Stomach smooth muscle (tissue), 2 donors: ENCODE measurements around the gene MED14.

Source experiments
- H3K27ac ChIP-seq: one replicate; pipeline ENCODE4 v1.7.0; 2013; ENCODE audit warnings: mild to moderate bottlenecking, low read length, inconsistent platforms
- H3K27me3 ChIP-seq, 2 donors: one replicate each; pipeline ENCODE4 v1.7.0; 2013; ENCODE audit warnings: low read length in 2 of 2; ENCODE audit not compliant: insufficient read depth in 2 of 2, control insufficient read depth in 1 of 2
- H3K36me3 ChIP-seq, 2 donors: one replicate each; pipeline ENCODE4 v1.7.0; 2013; ENCODE audit warnings: low read length in 2 of 2; ENCODE audit not compliant: control insufficient read depth in 2 of 2, insufficient read depth in 2 of 2
- H3K4me1 ChIP-seq: one replicate; pipeline ENCODE4 v1.7.0; 2013; ENCODE audit warnings: low read length; ENCODE audit not compliant: control insufficient read depth, insufficient read depth
- H3K4me3 ChIP-seq, 2 donors: one replicate each; pipeline ENCODE4 v1.7.0; 2013; ENCODE audit warnings: low read length in 2 of 2
- H3K9ac ChIP-seq, 2 donors: one replicate each; pipeline ENCODE4 v1.7.0; 2013; ENCODE audit warnings: low read length in 2 of 2, mild to moderate bottlenecking in 1 of 2
- H3K9me3 ChIP-seq, 2 donors: one replicate each; pipeline ENCODE4 v1.7.0; 2013; ENCODE audit warnings: low read length in 2 of 2; ENCODE audit not compliant: control insufficient read depth in 2 of 2
- donor health status: healthy.
- donor health status: Pancreatic carcinoma.

The MED14 gene

DNA sequence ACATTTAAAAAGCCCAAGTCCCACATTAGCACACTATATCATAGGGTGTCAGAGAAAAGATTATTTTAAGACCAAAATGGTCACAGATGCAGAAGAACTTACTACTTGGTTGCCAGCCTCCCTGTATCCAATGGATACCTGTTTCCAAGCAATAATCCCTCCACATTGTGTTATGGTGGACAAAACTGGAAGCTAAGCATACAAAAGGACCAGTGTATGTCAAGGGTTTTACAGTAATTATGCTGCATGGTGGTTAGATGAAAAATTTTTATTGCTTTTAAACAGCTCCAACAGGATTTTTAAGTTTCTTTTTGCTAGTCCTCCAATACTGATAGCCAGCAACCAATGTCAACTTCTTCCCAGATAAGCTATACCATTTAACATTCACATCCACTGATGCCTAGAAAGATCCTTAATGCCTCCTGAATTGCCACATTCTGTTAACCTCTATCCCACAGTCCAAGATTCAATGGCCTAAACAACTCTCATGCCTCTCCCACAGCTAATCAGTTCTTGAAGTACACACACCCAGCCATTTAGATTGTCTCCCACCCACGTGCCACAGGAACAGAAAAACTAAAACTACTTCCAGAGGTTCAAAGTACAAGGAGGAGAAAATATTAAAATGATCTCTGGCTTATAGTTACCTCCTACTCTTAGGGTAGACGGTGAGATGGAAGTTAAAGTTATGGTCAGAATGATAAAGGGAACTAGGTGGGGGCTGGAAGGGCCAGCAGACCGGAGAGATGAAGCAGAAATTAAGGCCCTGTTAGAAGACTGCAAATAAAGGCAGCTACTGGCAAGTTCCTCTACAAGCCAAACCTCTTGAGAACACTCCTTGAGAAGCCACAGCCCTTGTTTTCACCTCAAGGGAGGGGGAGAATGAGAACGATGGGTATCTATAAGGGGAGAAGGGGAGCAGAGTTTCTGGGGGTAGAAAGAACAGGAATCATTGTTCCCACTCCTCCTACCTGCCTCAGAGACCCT is 5.5 kb downstream of the MED14 start:
- H3K27ac ChIP-seq, result no peak overlapping the region
- peaks cover 0 to 10% of the 10 kb centered on the region in 2 donors for H3K27me3 ChIP-seq
- peaks cover 3% of the 10 kb centered on the region for H3K4me1 ChIP-seq
- no peak overlapping the region for H3K4me3 ChIP-seq
- H3K36me3 ChIP-seq, result no peaks in the 10 kb centered on the region
- H3K9me3 ChIP-seq, result no peaks in the 10 kb centered on the region
- no peak overlapping the region for H3K9ac ChIP-seq

DNA sequence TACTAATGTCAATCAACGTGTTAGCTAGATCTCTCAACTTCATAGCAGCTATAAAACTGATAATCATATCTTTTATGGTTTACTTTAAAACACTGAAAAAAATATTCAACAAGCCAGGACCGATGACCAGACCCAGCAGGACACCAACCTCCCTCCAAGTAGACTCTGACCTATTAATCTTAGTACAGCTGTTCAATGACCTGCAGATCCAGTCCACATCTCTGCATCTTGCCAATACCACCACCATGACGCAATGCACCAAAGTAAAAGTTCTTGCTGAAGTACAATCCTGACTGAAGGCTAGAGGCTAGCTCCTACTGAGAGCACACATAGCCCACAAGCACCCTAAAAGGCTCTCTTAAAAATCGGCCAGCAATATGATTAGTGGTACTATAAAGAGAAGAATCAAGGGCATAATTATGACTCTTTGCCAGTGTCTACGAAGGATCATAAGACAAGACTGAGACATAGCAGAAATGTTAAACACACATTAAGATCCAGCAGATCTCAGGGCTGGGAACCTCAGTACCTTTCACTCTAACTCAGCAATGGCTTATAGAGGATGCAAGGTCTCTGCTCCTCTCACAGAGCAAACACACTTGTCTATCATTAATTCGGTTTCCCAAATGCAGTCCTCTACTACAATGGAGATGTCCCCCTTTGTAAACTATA is 7.6 kb downstream of the MED14 start:
- Histone ChIP-seq H3K36me3 (no peaks in the 10 kb centered on the region), H3K9me3 (no peaks in the 10 kb centered on the region), H3K27ac (no peak overlapping the region), H3K27me3 (peaks cover 0 to 7% of the 10 kb centered on the region in 2 donors), H3K4me1 (no peaks in the 10 kb centered on the region), H3K9ac (no peak overlapping the region), H3K4me3 (no peak overlapping the region)

DNA sequence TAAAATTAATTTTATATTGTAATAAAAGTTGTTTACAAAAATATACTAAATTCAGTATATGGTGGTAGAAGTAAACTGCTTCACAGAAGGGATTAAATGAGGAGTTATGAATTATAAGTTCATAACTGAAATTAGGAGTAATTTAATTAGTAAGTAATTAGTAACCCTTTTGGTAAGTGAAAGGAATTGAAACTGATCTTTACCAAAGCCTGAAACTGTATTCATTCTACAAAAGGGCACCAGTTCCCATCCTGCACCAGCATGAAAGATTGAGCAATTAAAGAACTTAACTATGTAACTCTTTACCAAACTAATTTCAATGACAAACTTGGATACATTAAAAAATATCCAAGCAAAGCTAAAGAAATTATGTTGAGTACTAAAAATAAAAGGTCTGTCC is 8.2 kb downstream of the MED14 start:
- no peak overlapping the region for H3K27ac ChIP-seq
- H3K27me3 ChIP-seq, result peaks cover 0 to 7% of the 10 kb centered on the region in 2 donors
- no peak overlapping the region for H3K9ac ChIP-seq
- no peaks in the 10 kb centered on the region for H3K9me3 ChIP-seq
- no peak overlapping the region for H3K4me3 ChIP-seq
- H3K36me3 ChIP-seq, result no peaks in the 10 kb centered on the region
- no peaks in the 10 kb centered on the region for H3K4me1 ChIP-seq

DNA sequence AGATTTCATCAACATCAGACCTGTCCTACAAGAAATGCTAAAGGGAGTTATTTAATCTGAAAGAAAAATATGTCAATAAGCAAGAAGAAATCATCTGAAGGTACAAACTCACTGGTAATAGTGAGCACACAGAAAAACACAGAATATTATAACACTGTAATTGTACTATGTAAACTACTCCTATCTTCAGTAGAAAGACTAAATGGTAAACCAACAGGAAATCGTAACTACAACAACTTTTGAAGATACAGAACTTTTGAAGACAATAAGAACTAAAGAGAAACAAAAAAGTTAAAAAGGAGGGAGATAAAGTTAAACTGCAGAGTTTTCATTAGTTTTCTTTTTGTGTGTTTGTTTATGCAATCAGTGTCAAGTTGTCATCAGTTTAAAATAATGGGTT is 12.4 kb downstream of the MED14 start:
- peaks cover 0 to 3% of the 10 kb centered on the region in 2 donors for H3K36me3 ChIP-seq
- no peak overlapping the region for H3K27ac ChIP-seq
- H3K9me3 ChIP-seq, result no peaks in the 10 kb centered on the region
- no peak overlapping the region for H3K9ac ChIP-seq
- no peaks in the 10 kb centered on the region for H3K27me3 ChIP-seq
- H3K4me1 ChIP-seq, result no peaks in the 10 kb centered on the region
- no peak overlapping the region for H3K4me3 ChIP-seq

DNA sequence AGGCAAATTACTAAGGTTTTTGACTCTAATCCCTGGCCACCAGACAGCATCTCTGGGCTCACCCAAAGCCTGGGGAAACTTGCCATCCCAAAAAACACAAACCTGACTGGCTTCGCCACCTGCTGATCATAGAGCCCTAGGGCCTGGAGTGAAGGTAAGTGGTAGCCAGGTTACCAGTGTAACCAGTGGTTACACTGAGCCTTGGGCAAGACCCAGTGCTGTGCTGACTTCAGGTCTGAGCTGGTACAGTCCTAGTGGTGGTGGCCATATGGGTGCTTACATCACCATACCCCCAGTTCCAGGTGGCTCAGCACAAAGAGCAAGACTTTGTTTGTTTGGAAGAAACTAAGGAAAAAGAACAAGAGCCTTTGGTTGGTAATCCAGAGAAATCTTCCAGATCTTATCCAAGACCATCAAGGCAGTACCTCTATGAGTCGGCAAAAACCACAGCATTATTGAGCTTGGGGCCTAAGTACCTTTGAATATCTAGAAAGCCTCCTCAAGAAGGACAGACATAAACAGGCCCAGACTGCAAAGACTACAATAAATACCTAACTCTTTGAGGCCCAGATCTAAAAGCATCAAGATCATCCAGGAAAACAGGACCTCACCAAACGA is 13.7 kb downstream of the MED14 start:
- H3K4me3 ChIP-seq, result no peak overlapping the region
- no peaks in the 10 kb centered on the region for H3K4me1 ChIP-seq
- H3K27me3 ChIP-seq, result no peaks in the 10 kb centered on the region
- no peaks in the 10 kb centered on the region for H3K9me3 ChIP-seq
- peaks cover 0 to 3% of the 10 kb centered on the region in 2 donors for H3K36me3 ChIP-seq
- H3K27ac ChIP-seq, result no peak overlapping the region
- no peak overlapping the region for H3K9ac ChIP-seq

DNA sequence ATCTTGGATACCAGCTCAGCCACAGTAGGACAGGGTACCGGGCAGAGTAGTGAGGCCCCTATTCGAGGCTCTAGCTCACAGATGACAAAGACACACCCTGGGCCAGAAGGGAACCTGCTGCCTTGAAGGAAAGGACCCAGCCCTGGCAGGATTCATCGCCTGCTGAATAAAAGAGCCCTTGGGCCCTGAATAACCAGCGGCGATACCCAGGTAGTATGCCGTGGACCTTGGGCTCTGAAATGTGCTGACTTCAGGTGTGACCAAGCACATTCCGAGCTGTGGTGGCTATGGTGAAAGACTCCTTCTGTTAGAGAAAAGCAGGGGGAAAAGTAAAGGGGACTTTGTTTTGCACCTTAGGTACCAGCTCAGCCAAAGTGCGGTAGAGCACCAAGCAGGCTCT is 14.6 kb downstream of the MED14 start:
- no peak overlapping the region for H3K27ac ChIP-seq
- peaks cover 0 to 3% of the 10 kb centered on the region in 2 donors for H3K36me3 ChIP-seq
- H3K4me1 ChIP-seq, result no peaks in the 10 kb centered on the region
- no peaks in the 10 kb centered on the region for H3K9me3 ChIP-seq
- no peaks in the 10 kb centered on the region for H3K27me3 ChIP-seq
- H3K9ac ChIP-seq, result no peak overlapping the region
- no peak overlapping the region for H3K4me3 ChIP-seq

DNA sequence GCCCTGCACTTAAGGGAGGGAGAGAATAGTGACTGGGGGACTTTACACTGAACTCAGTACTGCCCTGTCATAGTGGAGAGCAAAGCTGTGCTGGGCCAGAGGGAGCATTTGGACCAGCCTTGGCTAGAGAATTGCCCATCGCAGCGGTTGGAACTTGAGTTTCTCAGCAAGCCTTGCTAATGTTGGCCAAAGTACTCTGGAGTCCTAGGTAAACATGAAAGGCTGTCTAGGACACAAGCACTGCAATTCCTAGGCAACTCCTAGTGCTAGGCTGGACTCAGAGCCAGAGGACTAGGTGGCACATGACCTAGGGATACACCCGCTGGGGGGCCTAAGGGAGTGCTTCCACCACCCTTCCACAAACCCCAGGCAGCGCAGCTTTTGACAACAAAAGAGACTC is 15.0 kb downstream of the MED14 start:
- Histone ChIP-seq H3K9ac (no peak overlapping the region), H3K4me1 (no peaks in the 10 kb centered on the region), H3K27ac (no peak overlapping the region), H3K27me3 (no peaks in the 10 kb centered on the region), H3K9me3 (no peaks in the 10 kb centered on the region), H3K4me3 (no peak overlapping the region), H3K36me3 (peaks cover 0 to 3% of the 10 kb centered on the region in 2 donors)

DNA sequence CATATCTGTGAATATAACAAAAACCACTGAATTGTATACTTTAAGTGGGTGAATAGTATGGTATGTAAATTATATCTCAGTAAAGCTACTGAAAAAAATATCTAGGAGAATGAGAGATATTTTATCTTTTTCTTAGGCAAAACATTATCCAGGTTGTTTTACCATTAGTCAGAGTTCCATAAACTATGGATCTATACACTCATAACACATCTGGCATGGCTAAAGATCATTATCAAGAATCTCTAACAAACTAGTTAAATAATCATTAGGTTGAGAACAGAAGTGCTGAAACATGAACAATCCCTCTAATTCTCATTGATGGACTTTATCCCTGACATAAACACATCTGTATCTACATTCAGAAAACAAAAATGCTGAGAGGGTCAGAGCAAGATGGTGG is 15.6 kb downstream of the MED14 start:
- H3K27me3 ChIP-seq, result no peaks in the 10 kb centered on the region
- no peaks in the 10 kb centered on the region for H3K4me1 ChIP-seq
- H3K4me3 ChIP-seq, result no peak overlapping the region
- H3K36me3 ChIP-seq, result peaks cover 0 to 3% of the 10 kb centered on the region in 2 donors
- no peaks in the 10 kb centered on the region for H3K9me3 ChIP-seq
- no peak overlapping the region for H3K9ac ChIP-seq
- H3K27ac ChIP-seq, result no peak overlapping the region

DNA sequence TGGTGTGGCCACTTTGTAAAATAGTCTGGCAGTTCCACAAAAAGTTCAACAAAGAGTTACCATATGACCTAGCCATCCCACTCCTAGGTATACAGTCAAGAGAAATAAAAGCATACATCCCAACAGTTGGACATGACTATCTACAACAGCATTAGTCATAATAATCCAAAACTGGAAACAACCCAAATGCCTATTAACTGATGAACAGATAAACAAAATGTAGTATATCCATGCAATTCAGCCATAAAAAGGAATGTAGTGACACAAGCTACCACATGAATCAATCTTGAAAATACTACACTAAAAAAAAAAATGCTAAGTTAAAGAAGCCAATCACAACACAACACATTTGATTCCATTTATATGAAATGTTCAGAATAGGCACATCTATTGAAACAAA is 16.1 kb downstream of the MED14 start:
- Histone ChIP-seq H3K27me3 (peaks cover 0 to 3% of the 10 kb centered on the region in 2 donors), H3K27ac (no peak overlapping the region), H3K36me3 (peaks cover 0 to 3% of the 10 kb centered on the region in 2 donors)

DNA sequence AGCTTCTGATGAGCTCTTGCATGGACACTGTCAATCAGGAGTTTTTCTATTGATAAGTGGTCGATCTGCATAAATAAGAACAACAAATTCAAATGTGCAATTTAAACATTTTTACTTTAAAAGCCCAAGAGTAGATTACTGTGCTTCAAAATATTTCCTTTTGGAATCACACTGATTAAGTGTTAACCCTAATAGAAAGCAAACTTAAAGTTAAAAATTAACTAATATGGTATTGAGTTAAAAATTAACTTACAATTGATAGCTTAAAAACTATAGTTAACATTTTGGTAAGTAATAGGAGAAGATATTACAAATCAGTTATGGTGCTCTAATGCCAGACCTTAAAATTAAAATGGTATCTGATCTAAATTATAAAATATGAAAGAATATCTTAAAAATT is 25.9 kb downstream of the MED14 start:
- peaks cover 0 to 1% of the 10 kb centered on the region in 2 donors for H3K27me3 ChIP-seq
- H3K9ac ChIP-seq, result no peak overlapping the region
- H3K36me3 ChIP-seq, result peaks cover 5 to 11% of the 10 kb centered on the region in 2 donors
- H3K4me3 ChIP-seq, result no peak overlapping the region
- H3K27ac ChIP-seq, result no peak overlapping the region
- no peaks in the 10 kb centered on the region for H3K4me1 ChIP-seq
- H3K9me3 ChIP-seq, result no peaks in the 10 kb centered on the region

More for the DNA sequence above, 16.1 kb downstream of the MED14 start:
- Histone ChIP-seq H3K4me1 (no peaks in the 10 kb centered on the region), H3K9ac (no peak overlapping the region), H3K9me3 (no peaks in the 10 kb centered on the region), H3K4me3 (no peak overlapping the region)
